AG04449 (cell line): ENCODE data around the gene CYP2J2.

Experiments used
- CTCF ChIA-PET: fragments of 350-600 bp; formaldehyde crosslinking; extraction: SDS; loops from one replicate; lab custom pipeline; 2021; ENCODE audit warnings: antibody characterized with exemption; lab: Yijun Ruan, JAX
- POLR2A ChIA-PET: fragments of 400-600, 350-600 bp; formaldehyde crosslinking; extraction: SDS; loops from one replicate; lab custom pipeline; 2020; ENCODE audit warnings: antibody characterized with exemption, inconsistent platforms; lab: Yijun Ruan, JAX
- DNase-seq: peaks from one replicate; pipeline ENCODE4 v3.0.0-alpha.2; 2010; ENCODE audit warnings: low read depth, low spot score
- H3K4me3 ChIP-seq: 2 replicates; pipeline ENCODE4 v1.5.1; 2011; ENCODE audit warnings: low read depth, mild to moderate bottlenecking, control low read depth, low read length
- CTCF ChIP-seq: IDR thresholded peaks from one replicate; pipeline ENCODE4 v1.5.1; 2011; ENCODE audit warnings: mild to moderate bottlenecking, moderate library complexity, low read length, control low read depth, inconsistent platforms; ENCODE audit not compliant: insufficient read depth; ENCODE audit errors: missing control alignments

The CYP2J2 gene

GRCh38 chr1:59845091-59845490 lies 81.5 kb downstream of the CYP2J2 start:
- CTCF ChIA-PET = no interaction called here
- no peak for TF ChIP-seq CTCF
- POLR2A ChIA-PET = no interaction called here
- no peak for DNase-seq
- no peak overlapping the region for H3K4me3 ChIP-seq
